Endodermal cell (in vitro differentiated cells): ENCODE results near the gene SH2D5. TPM values are rescaled to one million over a fixed set of nuclear protein-coding genes. Genes with fewer than 3 reads are reported as not detected.
"Not testable (repeated sequence)": the region's sequence is repeated elsewhere in the genome, so short reads cannot be mapped to it uniquely, and the experiment has no call there.

Experiments
- DNase-seq: peaks from one replicate; pipeline ENCODE4 v3.0.0-alpha.2; 2017
- H3K27ac ChIP-seq: 2 replicates; pipeline ENCODE4 v1.5.1; 2013; ENCODE audit warnings: mild to moderate bottlenecking, low read depth, low read length, moderate library complexity
- H3K27me3 ChIP-seq: 2 replicates; pipeline ENCODE4 v1.6.1; 2013; ENCODE audit warnings: mild to moderate bottlenecking, low read length, moderate library complexity; ENCODE audit not compliant: insufficient read depth, control insufficient read depth, poor library complexity, severe bottlenecking
- H3K36me3 ChIP-seq: 2 replicates; pipeline ENCODE4 v1.7.0; 2013; ENCODE audit warnings: mild to moderate bottlenecking, low read length, moderate library complexity; ENCODE audit not compliant: control insufficient read depth, insufficient read depth
- H3K4me1 ChIP-seq: one replicate; pipeline ENCODE4 v1.7.0; 2013; ENCODE audit warnings: low read length; ENCODE audit not compliant: control insufficient read depth, insufficient read depth
- H3K4me3 ChIP-seq: 2 replicates; pipeline ENCODE4 v1.5.1; 2013; ENCODE audit warnings: mild to moderate bottlenecking, low read length, moderate library complexity
- H3K9ac ChIP-seq: 2 replicates; pipeline ENCODE4 v1.6.1; 2013; ENCODE audit warnings: mild to moderate bottlenecking, low read length, moderate library complexity; ENCODE audit not compliant: poor library complexity, severe bottlenecking; ENCODE audit errors: extremely low read depth
- H3K9me3 ChIP-seq: 2 replicates; pipeline ENCODE4 v1.6.1; 2013; ENCODE audit warnings: mild to moderate bottlenecking, low read length, moderate library complexity; ENCODE audit not compliant: control insufficient read depth
- H3K27ac Mint-ChIP-seq: 2 replicates; pipeline ENCODE4 v1.8.0; 2020; ENCODE audit warnings: mixed read lengths
- H3K27me3 Mint-ChIP-seq: 2 replicates; pipeline ENCODE4 v1.8.0; 2021; ENCODE audit warnings: mild to moderate bottlenecking, mixed read lengths; ENCODE audit not compliant: insufficient read depth
- H3K36me3 Mint-ChIP-seq: 2 replicates; pipeline ENCODE4 v1.8.0; 2020; ENCODE audit warnings: low read depth, mixed read lengths
- H3K4me1 Mint-ChIP-seq: 2 replicates; pipeline ENCODE4 v1.8.0; 2020; ENCODE audit warnings: mixed read lengths
- H3K4me3 Mint-ChIP-seq: 2 replicates; pipeline ENCODE4 v1.8.0; 2020; ENCODE audit warnings: mild to moderate bottlenecking, moderate library complexity, mixed read lengths
- H3K9me3 Mint-ChIP-seq: 2 replicates; pipeline ENCODE4 v1.8.0; 2020; ENCODE audit warnings: mild to moderate bottlenecking, mixed read lengths
- WGBS, 2 experiments: methylation state at CpG; one replicate each; pipeline versions ENCODE4 v1.1.5 to v1.1.7; 2013; ENCODE audit warnings: missing lambda C conversion rate in 2 of 2, mixed read lengths in 1 of 2; ENCODE audit not compliant: insufficient coverage in 1 of 2, insufficient read length in 1 of 2; 5-methylcytosine and 5-hydroxymethylcytosine counted together
- total RNA-seq, 2 donors: library from RNA; stranded (reverse); fragmentation: NEBNext Ultra II Directional in 1 of 2; extraction: Animal tissue kit (Norgen Biotek cat#: 25700) in 1 of 2; gene quantifications; 2 replicates in 1 of 2; 3 replicates in 1 of 2; pipeline ENCODE4 v1.2.1, GENCODE V29; 2021
- TF ChIP-seq, protein P1 (sequence below): fragments of 200-600 bp; sonication (generic); conservative IDR thresholded peaks from 2 replicates; pipeline ENCODE4 v1.5.0; 2021; ENCODE audit warnings: antibody characterized with exemption, mild to moderate bottlenecking

The SH2D5 gene
- total RNA-seq, 2 donors from 2014 or later: 4.0 to 5.0 TPM

DNA sequence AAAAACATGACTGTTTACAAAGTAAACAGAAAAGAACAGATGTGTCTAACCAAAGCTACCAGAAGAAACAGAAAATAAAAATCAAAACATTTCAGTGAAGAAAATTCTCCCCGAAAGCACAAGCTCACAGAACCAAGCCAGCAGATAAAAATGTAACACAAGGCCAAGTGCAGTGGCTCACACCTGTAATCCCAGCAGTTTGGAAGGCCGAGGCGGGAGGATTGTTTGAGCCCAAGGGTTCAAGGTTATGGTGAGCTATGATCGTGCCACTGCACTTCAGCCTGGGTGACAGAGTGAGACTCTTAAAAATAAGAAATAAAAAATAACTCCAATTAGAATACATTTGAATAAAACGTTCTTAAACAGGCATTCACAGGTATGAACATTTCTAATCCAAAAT is 52.2 kb downstream of the SH2D5 start:
- TF ChIP-seq, protein P1, sequence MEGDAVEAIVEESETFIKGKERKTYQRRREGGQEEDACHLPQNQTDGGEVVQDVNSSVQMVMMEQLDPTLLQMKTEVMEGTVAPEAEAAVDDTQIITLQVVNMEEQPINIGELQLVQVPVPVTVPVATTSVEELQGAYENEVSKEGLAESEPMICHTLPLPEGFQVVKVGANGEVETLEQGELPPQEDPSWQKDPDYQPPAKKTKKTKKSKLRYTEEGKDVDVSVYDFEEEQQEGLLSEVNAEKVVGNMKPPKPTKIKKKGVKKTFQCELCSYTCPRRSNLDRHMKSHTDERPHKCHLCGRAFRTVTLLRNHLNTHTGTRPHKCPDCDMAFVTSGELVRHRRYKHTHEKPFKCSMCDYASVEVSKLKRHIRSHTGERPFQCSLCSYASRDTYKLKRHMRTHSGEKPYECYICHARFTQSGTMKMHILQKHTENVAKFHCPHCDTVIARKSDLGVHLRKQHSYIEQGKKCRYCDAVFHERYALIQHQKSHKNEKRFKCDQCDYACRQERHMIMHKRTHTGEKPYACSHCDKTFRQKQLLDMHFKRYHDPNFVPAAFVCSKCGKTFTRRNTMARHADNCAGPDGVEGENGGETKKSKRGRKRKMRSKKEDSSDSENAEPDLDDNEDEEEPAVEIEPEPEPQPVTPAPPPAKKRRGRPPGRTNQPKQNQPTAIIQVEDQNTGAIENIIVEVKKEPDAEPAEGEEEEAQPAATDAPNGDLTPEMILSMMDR: no peak
- 95 to 100% methylated on average over 1 to 5 of the region's 5 CpGs for WGBS, 2 experiments
- no peaks in the 10 kb centered on the region for H3K9me3 Mint-ChIP-seq
- Histone ChIP-seq H3K9me3 (no peaks in the 10 kb centered on the region), H3K27ac (no peak overlapping the region), H3K9ac (no peak overlapping the region), H3K27me3 (no peaks in the 10 kb centered on the region), H3K4me3 (no peak overlapping the region), H3K4me1 (no peaks in the 10 kb centered on the region), H3K36me3 (peaks cover 3% of the 10 kb centered on the region)
- H3K4me1 Mint-ChIP-seq: peaks cover 3% of the 10 kb centered on the region
- H3K27ac Mint-ChIP-seq: no peak overlapping the region
- no peak for DNase-seq
- H3K36me3 Mint-ChIP-seq: peaks cover 10% of the 10 kb centered on the region
- no peaks in the 10 kb centered on the region for H3K27me3 Mint-ChIP-seq
- no peak overlapping the region for H3K4me3 Mint-ChIP-seq

DNA sequence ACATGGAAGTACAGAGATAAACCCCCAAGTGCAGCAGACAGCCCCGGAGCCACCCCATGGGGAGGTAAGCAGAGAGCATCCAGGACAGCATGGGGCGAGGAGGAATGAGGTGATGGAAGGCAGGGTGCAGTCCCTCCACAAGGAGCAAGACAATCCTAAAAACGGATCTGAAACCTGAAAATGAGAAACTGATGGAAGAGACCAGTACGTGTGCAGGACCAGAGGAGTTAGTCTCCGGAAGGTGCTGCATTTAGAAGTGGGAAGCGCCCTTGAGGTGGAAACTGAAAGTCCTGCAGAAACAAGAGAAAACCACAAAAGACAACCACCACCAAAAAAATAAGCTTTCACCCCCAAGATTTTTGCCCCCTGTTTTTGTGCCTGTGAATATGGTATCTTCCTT is 53.9 kb downstream of the SH2D5 start:
- TF ChIP-seq, protein P1: no peak
- WGBS, 2 experiments: 85 to 87% methylated on average over 5 to 6 of the region's 6 CpGs
- Mint-ChIP-seq H3K27ac (no peak overlapping the region), H3K36me3 (peaks cover 10% of the 10 kb centered on the region), H3K27me3 (no peaks in the 10 kb centered on the region), H3K9me3 (no peaks in the 10 kb centered on the region), H3K4me1 (no peaks in the 10 kb centered on the region), H3K4me3 (no peak overlapping the region)
- Histone ChIP-seq H3K4me3 (no peak overlapping the region), H3K9me3 (no peaks in the 10 kb centered on the region), H3K4me1 (no peaks in the 10 kb centered on the region), H3K9ac (no peak overlapping the region), H3K27me3 (no peaks in the 10 kb centered on the region), H3K27ac (no peak overlapping the region), H3K36me3 (peaks cover 3% of the 10 kb centered on the region)
- no peak for DNase-seq

DNA sequence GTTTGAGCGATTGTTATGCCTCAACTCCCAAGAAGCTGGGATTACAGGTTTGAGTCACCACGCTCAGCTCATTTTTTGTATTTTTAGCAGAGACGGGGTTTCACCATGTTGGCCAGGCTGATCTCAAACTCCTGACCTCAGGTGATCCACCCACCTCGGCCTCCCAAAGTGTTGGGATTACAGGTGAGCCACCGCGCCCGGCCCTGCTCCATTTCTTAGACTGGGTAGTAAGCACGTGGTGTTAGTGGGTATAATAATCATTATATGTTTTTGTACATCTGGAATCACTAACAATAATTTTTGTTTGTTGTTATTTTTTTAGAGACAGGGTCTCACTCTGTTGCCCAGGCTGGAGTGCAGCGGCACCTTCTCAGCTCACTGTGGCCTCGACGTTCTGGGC is 58.9 kb downstream of the SH2D5 start:
- not testable (repeated sequence) for H3K36me3 ChIP-seq, H3K27me3 Mint-ChIP-seq, H3K9me3 ChIP-seq, H3K9me3 Mint-ChIP-seq, H3K9ac ChIP-seq, H3K4me3 ChIP-seq, H3K4me1 ChIP-seq, H3K27ac ChIP-seq, DNase-seq, H3K27me3 ChIP-seq, H3K27ac Mint-ChIP-seq, H3K4me1 Mint-ChIP-seq, H3K4me3 Mint-ChIP-seq
- WGBS, 2 experiments: 94 to 98% methylated on average over 5 to 11 of the region's 11 CpGs
- H3K36me3 Mint-ChIP-seq: peaks cover 10% of the 10 kb centered on the region

DNA sequence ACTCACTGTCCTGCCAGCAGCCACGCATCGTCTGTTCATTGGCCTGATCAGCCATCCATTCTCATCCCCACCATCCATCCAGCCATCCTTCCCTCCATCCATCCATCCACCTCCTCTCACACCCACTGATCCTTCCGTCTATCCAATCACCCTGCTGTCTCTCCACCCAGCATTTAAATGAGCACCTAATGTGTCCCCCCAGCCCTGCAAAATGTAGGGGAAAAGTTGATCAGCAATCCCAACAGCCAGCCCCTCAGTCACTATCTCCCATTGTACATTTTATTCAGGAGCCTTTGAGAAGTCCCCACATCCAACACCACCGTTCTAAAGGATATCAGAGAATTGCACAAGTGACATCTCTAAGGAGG is 60.3 kb downstream of the SH2D5 start:
- H3K9me3 Mint-ChIP-seq: no peaks in the 10 kb centered on the region
- Histone ChIP-seq H3K27me3 (no peaks in the 10 kb centered on the region), H3K4me3 (no peak overlapping the region), H3K4me1 (no peaks in the 10 kb centered on the region), H3K9ac (no peak overlapping the region), H3K9me3 (no peaks in the 10 kb centered on the region), H3K27ac (no peak overlapping the region), H3K36me3 (peaks cover 3% of the 10 kb centered on the region)
- no peak overlapping the region for H3K27ac Mint-ChIP-seq
- H3K36me3 Mint-ChIP-seq: peaks cover 1% of the 10 kb centered on the region
- no peaks in the 10 kb centered on the region for H3K27me3 Mint-ChIP-seq
- TF ChIP-seq, protein P1: no peak
- 90 to 91% methylated on average over 3 to 4 of the region's 4 CpGs for WGBS, 2 experiments
- DNase-seq: no peak
- no peaks in the 10 kb centered on the region for H3K4me1 Mint-ChIP-seq
- H3K4me3 Mint-ChIP-seq: no peak overlapping the region
